Prostate gland (tissue), 2 donors: Measurements from ENCODE around the gene POU2AF2. TPM values are rescaled to one million over a fixed set of nuclear protein-coding genes. Genes with fewer than 3 reads are reported as not detected.

Source experiments
- DNase-seq: peaks from one replicate; pipeline ENCODE4 v3.0.0-alpha.2; 2019; ENCODE audit warnings: low spot score
- H3K27ac ChIP-seq, 2 donors: fragments of 200-600 bp; sonication (generic); 2 replicates each; pipeline ENCODE4 v1.5.1; 2017 to 2019
- H3K27me3 ChIP-seq: fragments of 200-600 bp; sonication (generic); replicated peaks from 2 replicates; pipeline ENCODE4 v1.5.1; 2019; ENCODE audit not compliant: insufficient read depth
- H3K36me3 ChIP-seq, 2 donors: fragments of 200-600 bp; sonication (generic); 1 replicate in 1 of 2; 2 replicates in 1 of 2; pipeline versions ENCODE4 v1.5.1 to v1.8.1; 2017 to 2019
- H3K4me1 ChIP-seq: fragments of 200-600 bp; sonication (generic); replicated peaks from 2 replicates; pipeline ENCODE4 v1.5.1; 2019
- H3K4me3 ChIP-seq, 2 donors: fragments of 200-600 bp; sonication (generic); 2 replicates each; pipeline ENCODE4 v1.5.1; 2017 to 2019
- H3K9me3 ChIP-seq: fragments of 200-600 bp; sonication (generic); 2 replicates; pipeline ENCODE4 v1.5.1; 2017
- CTCF ChIP-seq, 4 experiments: fragments of 200-600 bp in 2 of 4; fragments of 450-650 bp in 2 of 4; sonication (generic) in 2 of 4; IDR thresholded peaks; 1 replicate in 3 of 4; 2 replicates in 1 of 4; pipeline ENCODE4 v1.5.1; 2016 to 2019; ENCODE audit warnings: antibody characterized with exemption in 4 of 4, mild to moderate bottlenecking in 2 of 4, moderate library complexity in 2 of 4
- POLR2A ChIP-seq: fragments of 450-650 bp; IDR thresholded peaks from one replicate; pipeline ENCODE4 v1.6.1; 2016; ENCODE audit warnings: antibody characterized with exemption, mild to moderate bottlenecking
- POLR2AphosphoS5 ChIP-seq: sonication (generic); formaldehyde crosslinking; IDR thresholded peaks from one replicate; pipeline ENCODE4 v1.6.1; 2017; ENCODE audit warnings: antibody characterized with exemption
- WGBS: methylation state at CpG from one replicate; pipeline ENCODE4 v1.1.5; 2018; 5-methylcytosine and 5-hydroxymethylcytosine counted together
- intact Hi-C: fragments of 100-400 bp; cut with DNase I; formaldehyde crosslinking; loops from one replicate; pipeline ENCODE4 v1.14.2; 2022
- total RNA-seq, 2 donors: library from RNA; depleted of rRNA; stranded (reverse); fragments of >200 nt; gene quantifications; one replicate each; pipeline ENCODE4 v1.1.0, GENCODE V29; 2016

The POU2AF2 gene, protein sequence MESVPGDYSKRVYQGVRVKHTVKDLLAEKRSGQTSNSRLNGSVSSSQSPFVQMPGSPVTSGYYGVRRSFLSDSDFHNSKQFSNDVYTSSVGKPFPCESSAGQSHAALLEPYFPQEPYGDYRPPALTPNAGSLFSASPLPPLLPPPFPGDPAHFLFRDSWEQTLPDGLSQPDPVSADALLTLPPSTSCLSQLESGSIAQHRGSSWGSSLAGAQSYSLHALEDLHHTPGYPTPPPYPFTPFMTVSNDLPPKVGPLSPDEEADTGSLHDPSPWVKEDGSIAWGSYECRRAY
- under 1 TPM in 1 of 2 donors, not detected in 1; 0.74 TPM for total RNA-seq

- intact Hi-C loops = no loop called here
- TF ChIP-seq POLR2AphosphoS5 (no peak), POLR2A (no peak), CTCF (IDR thresholded peaks at IDR 0.05) (no peak)
- no peak within 1 kb of the TSS for H3K4me3 ChIP-seq
These were observed at the start of gene POU2AF2 for GRCh38 chr11:111245425-111245824. POU2AF2 (plus strand) TSS chr11:111245725; CDS start chr11:111245854, 129 bp downstream.

DNA sequence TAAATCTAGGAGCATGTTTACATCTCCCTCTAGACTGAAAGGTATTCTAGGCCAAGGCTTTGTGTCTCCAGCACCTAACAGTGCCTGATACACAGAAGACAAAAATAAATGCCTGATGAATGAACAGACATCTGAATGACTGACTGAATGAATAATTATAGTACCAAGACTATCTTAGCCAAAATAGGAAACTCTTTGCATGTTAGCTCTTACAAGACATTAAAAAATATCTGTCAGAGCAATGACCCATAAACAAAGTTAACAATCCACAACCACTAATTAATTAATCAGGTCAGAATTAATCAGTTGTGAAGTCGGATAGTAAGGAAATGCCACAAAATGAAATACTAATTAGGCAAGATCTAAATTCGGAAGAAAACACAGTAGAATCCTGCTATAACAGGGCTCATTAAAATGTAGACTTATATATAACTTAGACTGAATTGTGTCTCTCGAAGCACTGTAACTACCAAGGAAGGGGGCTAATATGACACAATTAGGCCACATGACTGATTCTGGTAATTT is 45.5 kb upstream of the POU2AF2 start:
- no peak for DNase-seq
- H3K4me3 ChIP-seq = no peak overlapping the region
- H3K4me1 ChIP-seq = no peaks in the 10 kb centered on the region
- 75% methylated on average over 3 of the region's 3 CpGs for WGBS
- TF ChIP-seq CTCF (IDR thresholded peaks at IDR 0.05) = no peak
- no peak for TF ChIP-seq POLR2A
- no peak for TF ChIP-seq POLR2AphosphoS5
- no peaks in the 10 kb centered on the region for H3K36me3 ChIP-seq
- H3K27me3 ChIP-seq = no peaks in the 10 kb centered on the region
- no peak overlapping the region for H3K27ac ChIP-seq
- H3K9me3 ChIP-seq = no peaks in the 10 kb centered on the region
- intact Hi-C loops = no loop called here

More at GRCh38 chr11:111245425-111245824, at the start of gene POU2AF2:
- H3K27ac ChIP-seq = no peak within 1 kb of the TSS
- DNase-seq = no peak
- 82% methylated on average over 1 of the region's 1 CpG for WGBS
- no peaks in the 10 kb centered on the region for H3K36me3 ChIP-seq
- H3K9me3 ChIP-seq = no peaks in the 10 kb centered on the region
- no peaks in the 10 kb centered on the region for H3K27me3 ChIP-seq
- H3K4me1 ChIP-seq = no peaks in the 10 kb centered on the region

GRCh38 chr11:111204211-111204610 is 41.3 kb upstream of the POU2AF2 start:
- no peak overlapping the region for H3K27ac ChIP-seq
- H3K36me3 ChIP-seq = no peaks in the 10 kb centered on the region
- TF ChIP-seq CTCF (IDR thresholded peaks at IDR 0.05) (no peak), POLR2A (no peak), POLR2AphosphoS5 (no peak)
- intact Hi-C loops = no loop called here
- H3K4me3 ChIP-seq = no peak overlapping the region
- H3K27me3 ChIP-seq = no peaks in the 10 kb centered on the region
- DNase-seq = no peak
- H3K9me3 ChIP-seq = no peaks in the 10 kb centered on the region
- H3K4me1 ChIP-seq = no peaks in the 10 kb centered on the region

GRCh38 chr11:111205632-111206385 is 39.7 kb upstream of the POU2AF2 start:
- no peaks in the 10 kb centered on the region for H3K9me3 ChIP-seq
- H3K4me1 ChIP-seq = no peaks in the 10 kb centered on the region
- H3K4me3 ChIP-seq = no peak overlapping the region
- no peak for TF ChIP-seq POLR2AphosphoS5
- TF ChIP-seq CTCF (IDR thresholded peaks at IDR 0.05) = no peak
- no peak for TF ChIP-seq POLR2A
- no peaks in the 10 kb centered on the region for H3K36me3 ChIP-seq
- DNase-seq = no peak
- no peak overlapping the region for H3K27ac ChIP-seq
- intact Hi-C loops = no loop called here
- H3K27me3 ChIP-seq = no peaks in the 10 kb centered on the region
- WGBS = 78% methylated on average over 3 of the region's 3 CpGs
